Endothelial cell of umbilical vein (primary cell): ENCODE measurements around the gene THBD. TPM values are rescaled to one million over a fixed set of nuclear protein-coding genes. Genes with fewer than 3 reads are reported as not detected.

Experiments
- BruUV-seq: library from RNA; stranded (reverse); fragments of 400-500 nt; replicated peaks from 2 replicates; lab custom pipeline; 2021; lab: Mats Ljungman, UMichigan
- CTCF ChIA-PET: fragments of 300-600, 350-600 bp; sonication (Branson Sonifier 250); formaldehyde crosslinking; loops from one replicate; lab custom pipeline; 2021; ENCODE audit warnings: antibody characterized with exemption, inconsistent platforms; lab: Charles Lee
- POLR2A ChIA-PET: fragments of 300-600, 350-600 bp; sonication (Branson Sonifier 250); formaldehyde crosslinking; loops from one replicate; lab custom pipeline; 2021; ENCODE audit warnings: antibody characterized with exemption, inconsistent platforms; lab: Charles Lee
- DNase-seq: peaks from one replicate; pipeline ENCODE4 v3.0.0-alpha.2; 2011; ENCODE audit warnings: low read depth, low spot score
- FAIRE-seq: peaks from 2 replicates; lab custom pipeline; 2011; peaks lifted over from hg19 to GRCh38; lab: Jason Lieb, UNC
- H2AFZ ChIP-seq: 2 replicates; pipeline ENCODE4 v1.6.0; 2012; ENCODE audit warnings: low read depth, low read length, control low read depth, inconsistent platforms
- H3K27ac ChIP-seq: 2 replicates; pipeline ENCODE4 v1.5.1; 2011; ENCODE audit warnings: low read depth, mild to moderate bottlenecking, control low read depth, low read length, moderate library complexity; ENCODE audit not compliant: insufficient read depth
- H3K27me3 ChIP-seq, 2 experiments: 2 replicates each; pipeline versions ENCODE4 v1.6.0 to v1.6.1; 2011; ENCODE audit warnings: low read length in 2 of 2, mixed read lengths in 1 of 2; ENCODE audit not compliant: control insufficient read depth in 2 of 2, insufficient read depth in 2 of 2
- H3K36me3 ChIP-seq, 2 experiments: 2 replicates in 1 of 2; 3 replicates in 1 of 2; pipeline ENCODE4 v1.5.1; 2011; ENCODE audit warnings: low read length in 2 of 2, mild to moderate bottlenecking in 1 of 2, moderate library complexity in 1 of 2; ENCODE audit not compliant: control insufficient read depth in 2 of 2, insufficient read depth in 2 of 2; ENCODE audit errors: extremely low read depth in 1 of 2
- H3K4me1 ChIP-seq: 3 replicates; pipeline ENCODE4 v1.5.1; 2011; ENCODE audit warnings: mild to moderate bottlenecking, low read length; ENCODE audit not compliant: control insufficient read depth, insufficient read depth; ENCODE audit errors: extremely low read depth
- H3K4me2 ChIP-seq: 2 replicates; pipeline ENCODE4 v1.6.1; 2011; ENCODE audit warnings: low read length, control low read depth, mixed read lengths; ENCODE audit not compliant: insufficient read depth
- H3K4me3 ChIP-seq, 3 experiments: fragments of 200-600 bp in 1 of 3; sonication (generic), shearing (Covaris generic) in 1 of 3; replicated peaks in 1 of 3; 2 replicates each; pipeline ENCODE4 v1.5.1; 2011 to 2016; ENCODE audit warnings: control low read depth in 3 of 3, low read length in 3 of 3, mild to moderate bottlenecking in 2 of 3, inconsistent platforms in 1 of 3, low read depth in 1 of 3, moderate library complexity in 1 of 3; ENCODE audit not compliant: insufficient read depth in 1 of 3
- H3K79me2 ChIP-seq: 2 replicates; pipeline ENCODE4 v1.6.0; 2012; ENCODE audit warnings: low read length, inconsistent platforms; ENCODE audit not compliant: control insufficient read depth, insufficient read depth
- H3K9ac ChIP-seq: replicated peaks from 2 replicates; pipeline ENCODE3; 2011; ENCODE audit warnings: low read length, control low read depth; ENCODE audit not compliant: insufficient read depth; ENCODE audit errors: extremely low read depth
- H3K9me1 ChIP-seq: replicated peaks from 3 replicates; pipeline ENCODE4 v1.6.0; 2011; ENCODE audit warnings: mild to moderate bottlenecking, low read length; ENCODE audit not compliant: control insufficient read depth, insufficient read depth; ENCODE audit errors: extremely low read depth
- H3K9me3 ChIP-seq: replicated peaks from 2 replicates; pipeline ENCODE4 v1.5.1; 2012; ENCODE audit warnings: low read length, inconsistent platforms; ENCODE audit not compliant: control insufficient read depth, insufficient read depth
- H4K20me1 ChIP-seq: replicated peaks from 2 replicates; pipeline ENCODE3; 2011; ENCODE audit warnings: mild to moderate bottlenecking, low read length; ENCODE audit not compliant: control insufficient read depth, insufficient read depth; ENCODE audit errors: extremely low read depth
- CTCF ChIP-seq, 2 donors: IDR thresholded peaks; 1 replicate in 1 of 2; 2 replicates in 1 of 2; pipeline ENCODE4 v1.5.1; 2011; ENCODE audit warnings: low read length in 2 of 2, mild to moderate bottlenecking in 2 of 2, moderate library complexity in 2 of 2, control low read depth in 1 of 2, inconsistent platforms in 1 of 2, low read depth in 1 of 2; ENCODE audit not compliant: insufficient read depth in 1 of 2; ENCODE audit errors: extremely low read depth in 1 of 2
- EZH2 ChIP-seq: IDR thresholded peaks from 2 replicates; pipeline ENCODE4 v1.6.1; 2012; ENCODE audit warnings: borderline replicate concordance, low read depth, mild to moderate bottlenecking, moderate library complexity, low read length, inconsistent platforms; ENCODE audit not compliant: severe bottlenecking
- FOS ChIP-seq: IDR thresholded peaks from 2 replicates; pipeline ENCODE4 v1.6.1; 2011; ENCODE audit warnings: mild to moderate bottlenecking, low read length, moderate library complexity, borderline replicate concordance; ENCODE audit not compliant: insufficient read depth
- GATA2 ChIP-seq: IDR thresholded peaks from 2 replicates; pipeline ENCODE4 v1.7.0; 2011; ENCODE audit warnings: low read depth, mild to moderate bottlenecking, moderate library complexity, mixed read lengths, low read length; ENCODE audit not compliant: insufficient read length, insufficient read depth
- JUN ChIP-seq: IDR thresholded peaks from 2 replicates; pipeline ENCODE4 v1.6.1; 2011; ENCODE audit warnings: borderline replicate concordance, low read depth; ENCODE audit not compliant: insufficient read length, insufficient read depth
- MAX ChIP-seq: IDR thresholded peaks from 2 replicates; pipeline ENCODE4 v1.6.1; 2011; ENCODE audit not compliant: insufficient read depth, insufficient read length
- MYC ChIP-seq: IDR thresholded peaks from one replicate; pipeline ENCODE4 v1.6.1; 2011; ENCODE audit warnings: mild to moderate bottlenecking, low read depth, low read length
- POLR2A ChIP-seq: IDR thresholded peaks from 2 replicates; pipeline ENCODE4 v1.6.1; 2012; ENCODE audit warnings: low read depth, mild to moderate bottlenecking, control low read depth, low read length
- POLR2AphosphoS5 ChIP-seq: IDR thresholded peaks from 2 replicates; pipeline ENCODE4 v1.6.1; 2012; ENCODE audit warnings: low read depth, mild to moderate bottlenecking, control low read depth, low read length, moderate library complexity; ENCODE audit not compliant: insufficient read depth
- dilution Hi-C: fragments of 300-500 bp; cut with MboI; formaldehyde crosslinking; loops from one replicate; pipeline ENCODE4 v1.15.0; 2019; ENCODE audit warnings: low sequenced_read_pairs; ENCODE audit not compliant: extremely low pct_ligation_motif_present
- intact Hi-C: fragments of 100-400 bp; cut with micrococcal nuclease; formaldehyde crosslinking; loops from one replicate; pipeline ENCODE4 v1.10.0; 2022
- polyA plus RNA-seq, 4 experiments: library from polyadenylated mRNA; depleted of rRNA in 3 of 4; stranded (reverse) in 3 of 4; unstranded in 1 of 4; fragments of >200 nt; gene quantifications; 2 replicates each; pipeline versions ENCODE4 v1.2.1 to v1.2.3, GENCODE V29; 2011 to 2012; ENCODE audit warnings: missing spikeins in 1 of 4
- total RNA-seq: library from RNA; stranded (reverse); gene quantifications from 2 replicates; pipeline ENCODE4 v1.2.3, GENCODE V29; 2021

The THBD gene
- total and polyA plus RNA-seq, 2 donors (not counting 3 experiments of a cell fraction or from before 2014, with no cell fraction given): 17.1 to 28.0 TPM

- ChIA-PET POLR2A (interaction anchor here (0.7 to 1.8 kb wide), 9 partner anchors 11 to 299 kb away, joined by 3 to 12 read pairs (median 4); partner anchors contain the start of gene CD93), CTCF (interaction anchor here (0.7 to 5.3 kb wide), 55 partner anchors 11 to 711 kb away, joined by 3 to 152 read pairs (median 10); partner anchors contain the start of genes CD93 and NXT1)
- DNase-seq: no peak
- no peaks in the 10 kb centered on the region for H3K36me3 ChIP-seq
- H3K79me2 ChIP-seq: no peaks in the 10 kb centered on the region
- no peaks in the 10 kb centered on the region for H4K20me1 ChIP-seq
- FAIRE-seq: no peak
- TF ChIP-seq CTCF (IDR thresholded peaks at IDR 0.05; ENCODE audit: extremely low read depth in 1 of 2, insufficient read depth in 1 of 2, low read depth in 1 of 2, low read length in 2 of 2) (no peak), POLR2A (no peak), GATA2 (no peak), EZH2 (no peak), FOS (no peak), JUN (no peak), MAX (no peak), MYC (no peak), POLR2AphosphoS5 (no peak)
- H3K4me1 ChIP-seq: peaks cover 16% of the 10 kb centered on the region
- H3K4me3 ChIP-seq: peak overlapping the region; percentile 46 to 62 (median 57)
- peak overlapping the region; percentile 62 for H3K9ac ChIP-seq
- no peaks in the 10 kb centered on the region for H3K27me3 ChIP-seq
- dilution Hi-C loops (no loop called here), intact Hi-C loops (loop anchor here (1.0 to 5.0 kb wide), 12 partner anchors 12 to 372 kb away; partner anchors contain the start of genes NAPB and NXT1)
- peak overlapping the region; percentile 83 for H3K4me2 ChIP-seq
- peak overlapping the region; percentile 69 for H3K27ac ChIP-seq
- H3K9me1 ChIP-seq: no peaks in the 10 kb centered on the region
- H3K9me3 ChIP-seq: no peaks in the 10 kb centered on the region
- peak overlapping the region; percentile 72 for H2AFZ ChIP-seq
- BruUV-seq: no TSS peak
These were observed 785 bp upstream of the THBD start for GRCh38 chr20:23050076-23050838.
